ENCODE results near the gene LPP.

LPP gene

GRCh38 chr3:188244395-188244861, 90.5 kb downstream of the LPP start:
- no peak for DNase-seq (ENCODE audit: low read depth in 2 of 2, low spot score in 1 of 2)

- DNase-seq (ENCODE audit: low read depth in 2 of 2, low spot score in 1 of 2): no peak
These were observed 92.9 kb downstream of the LPP start for GRCh38 chr3:188246905-188247304.

GRCh38 chr3:188248036-188248561, 94.1 kb downstream of the LPP start:
- DNase-seq (ENCODE audit: low read depth in 2 of 2, low spot score in 1 of 2): no peak

GRCh38 chr3:188253123-188253793, 99.3 kb downstream of the LPP start:
- no peak for DNase-seq (ENCODE audit: low read depth in 2 of 2, low spot score in 1 of 2)

GRCh38 chr3:188253800-188254452, 100.0 kb downstream of the LPP start:
- DNase-seq (ENCODE audit: low read depth in 2 of 2, low spot score in 1 of 2): no peak

- DNase-seq (ENCODE audit: low read depth in 2 of 2, low spot score in 1 of 2): no peak
These were observed 100.6 kb downstream of the LPP start for GRCh38 chr3:188254520-188255070.

- no peak for DNase-seq (ENCODE audit: low read depth in 2 of 2, low spot score in 1 of 2)
These were observed 101.2 kb downstream of the LPP start for GRCh38 chr3:188255190-188255589.

GRCh38 chr3:188256758-188257157, 102.8 kb downstream of the LPP start:
- no peak for DNase-seq (ENCODE audit: low read depth in 2 of 2, low spot score in 1 of 2)

- DNase-seq (ENCODE audit: low read depth in 2 of 2, low spot score in 1 of 2): no peak
These were observed 103.5 kb downstream of the LPP start for GRCh38 chr3:188257384-188258026.

GRCh38 chr3:188259191-188259590, 105.2 kb downstream of the LPP start:
- DNase-seq (ENCODE audit: low read depth in 2 of 2, low spot score in 1 of 2): no peak

- DNase-seq (ENCODE audit: low read depth in 2 of 2, low spot score in 1 of 2): no peak
These were observed 105.6 kb downstream of the LPP start for GRCh38 chr3:188259596-188259995.

GRCh38 chr3:188261011-188261410, 107.1 kb downstream of the LPP start:
- no peak for DNase-seq (ENCODE audit: low read depth in 2 of 2, low spot score in 1 of 2)

- DNase-seq (ENCODE audit: low read depth in 2 of 2, low spot score in 1 of 2): no peak
These were observed 108.5 kb downstream of the LPP start for GRCh38 chr3:188262488-188262887.

GRCh38 chr3:188262913-188263683, 109.1 kb downstream of the LPP start:
- no peak for DNase-seq (ENCODE audit: low read depth in 2 of 2, low spot score in 1 of 2)

GRCh38 chr3:188264226-188265207, 110.6 kb downstream of the LPP start:
- no peak for DNase-seq (ENCODE audit: low read depth in 2 of 2, low spot score in 1 of 2)

GRCh38 chr3:188266562-188267274, 112.8 kb downstream of the LPP start:
- DNase-seq (ENCODE audit: low read depth in 2 of 2, low spot score in 1 of 2): no peak

GRCh38 chr3:188267790-188268335, 113.9 kb downstream of the LPP start:
- DNase-seq (ENCODE audit: low read depth in 2 of 2, low spot score in 1 of 2): no peak

- DNase-seq (ENCODE audit: low read depth in 2 of 2, low spot score in 1 of 2): no peak
These were observed 114.4 kb downstream of the LPP start for GRCh38 chr3:188268336-188268735.

- DNase-seq (ENCODE audit: low read depth in 2 of 2, low spot score in 1 of 2): no peak
These were observed 115.1 kb downstream of the LPP start for GRCh38 chr3:188269040-188269439.

All from stimulated activated CD8-positive, alpha-beta memory T cell treated with anti-CD3 and anti-CD28 coated beads, Interleukin-4, amount 100 ng/mL, for 1 hour (primary cell).